ENCODE measurements around the gene GSAP.

GRCh38 chr7:77393954-77394353, 22.2 kb downstream of the GSAP start:
- TF ChIP-seq CTCF (IDR thresholded peaks at IDR 0.05) (no peak), ZNF425 (CRISPR knock-in tag; conservative IDR thresholded peaks at IDR 0.05) (no peak), JUN (CRISPR knock-in tag; IDR thresholded peaks at IDR 0.05) (no peak), E2F5 (CRISPR knock-in tag; IDR thresholded peaks at IDR 0.05) (no peak), PREB (CRISPR knock-in tag; IDR thresholded peaks at IDR 0.05; ENCODE audit: borderline replicate concordance) (no peak), ZNF263 (CRISPR knock-in tag; IDR thresholded peaks at IDR 0.05; ENCODE audit: low read depth) (no peak), ZNF121 (CRISPR knock-in tag; IDR thresholded peaks at IDR 0.05) (no peak), ZNF138 (CRISPR knock-in tag; conservative IDR thresholded peaks at IDR 0.05) (no peak)
